Nephron (organoid): ENCODE measurements around the gene HDAC4.

Source experiments
- H3K27ac Mint-ChIP-seq, 3 experiments: 2 replicates each; pipeline ENCODE4 v1.8.0; 2020; ENCODE audit warnings: mixed read lengths in 3 of 3, mild to moderate bottlenecking in 2 of 3, moderate library complexity in 1 of 3
- H3K27me3 Mint-ChIP-seq: 2 replicates; pipeline ENCODE4 v1.8.0; 2021; ENCODE audit warnings: low read depth, mild to moderate bottlenecking, moderate library complexity, mixed read lengths
- H3K36me3 Mint-ChIP-seq: 2 replicates; pipeline ENCODE4 v1.8.0; 2020; ENCODE audit warnings: low read depth, mixed read lengths
- H3K4me1 Mint-ChIP-seq: 2 replicates; pipeline ENCODE4 v1.8.0; 2020; ENCODE audit warnings: mixed read lengths
- H3K4me3 Mint-ChIP-seq, 3 experiments: 2 replicates each; pipeline ENCODE4 v1.8.0; 2020; ENCODE audit warnings: mild to moderate bottlenecking in 3 of 3, mixed read lengths in 3 of 3, moderate library complexity in 2 of 3
- H3K9me3 Mint-ChIP-seq: 2 replicates; pipeline ENCODE4 v1.8.0; 2020; ENCODE audit warnings: mixed read lengths
- CTCF ChIP-seq, 3 experiments: fragments of 200-600 bp; sonication (generic); IDR thresholded peaks; one replicate each; pipeline ENCODE4 v1.5.0; 2021; ENCODE audit warnings: antibody characterized with exemption in 3 of 3; ENCODE audit not compliant: unreplicated experiment in 3 of 3

HDAC4 gene

GRCh38 chr2:239003624-239004273, 397.1 kb downstream of the HDAC4 start:
- Mint-ChIP-seq H3K4me1 (peaks cover 58% of the 10 kb centered on the region), H3K27ac (peak overlapping the region; percentile 94 to 100 (median 99)), H3K27me3 (peaks cover 67% of the 10 kb centered on the region), H3K4me3 (peak overlapping the region in 1 of 3 experiments; percentile 56), H3K9me3 (peaks cover 22% of the 10 kb centered on the region), H3K36me3 (peaks cover 13% of the 10 kb centered on the region)
- TF ChIP-seq CTCF (IDR thresholded peaks at IDR 0.05; ENCODE audit: unreplicated experiment in 3 of 3) = no peak

GRCh38 chr2:239002954-239003623, 397.7 kb downstream of the HDAC4 start:
- peaks cover 20% of the 10 kb centered on the region for H3K9me3 Mint-ChIP-seq
- H3K4me1 Mint-ChIP-seq = peaks cover 62% of the 10 kb centered on the region
- H3K27ac Mint-ChIP-seq = peak overlapping the region; percentile 94 to 100 (median 99)
- H3K27me3 Mint-ChIP-seq = peaks cover 67% of the 10 kb centered on the region
- peaks cover 13% of the 10 kb centered on the region for H3K36me3 Mint-ChIP-seq
- H3K4me3 Mint-ChIP-seq = peak overlapping the region in 2 of 3 experiments; percentile 29 to 56
- TF ChIP-seq CTCF (IDR thresholded peaks at IDR 0.05; ENCODE audit: unreplicated experiment in 3 of 3) = no peak

GRCh38 chr2:239002591-239002953, 398.2 kb downstream of the HDAC4 start:
- Mint-ChIP-seq H3K27ac (peak overlapping the region; percentile 94 to 100 (median 99)), H3K36me3 (peaks cover 13% of the 10 kb centered on the region), H3K4me1 (peaks cover 65% of the 10 kb centered on the region), H3K27me3 (peaks cover 66% of the 10 kb centered on the region), H3K4me3 (peak overlapping the region in 2 of 3 experiments; percentile 29 to 56), H3K9me3 (peaks cover 18% of the 10 kb centered on the region)
- TF ChIP-seq CTCF (IDR thresholded peaks at IDR 0.05; ENCODE audit: unreplicated experiment in 3 of 3) = no peak

GRCh38 chr2:239001794-239002193, 399.0 kb downstream of the HDAC4 start:
- H3K9me3 Mint-ChIP-seq = peaks cover 18% of the 10 kb centered on the region
- H3K4me1 Mint-ChIP-seq = peaks cover 73% of the 10 kb centered on the region
- TF ChIP-seq CTCF (IDR thresholded peaks at IDR 0.05; ENCODE audit: unreplicated experiment in 3 of 3) = no peak
- H3K4me3 Mint-ChIP-seq = peak overlapping the region in 1 of 3 experiments; percentile 13
- H3K27me3 Mint-ChIP-seq = peaks cover 62% of the 10 kb centered on the region
- peak overlapping the region; percentile 94 to 100 (median 99) for H3K27ac Mint-ChIP-seq
- peaks cover 13% of the 10 kb centered on the region for H3K36me3 Mint-ChIP-seq

- Mint-ChIP-seq H3K36me3 (peaks cover 13% of the 10 kb centered on the region), H3K27me3 (peaks cover 49% of the 10 kb centered on the region), H3K4me1 (peaks cover 65% of the 10 kb centered on the region), H3K4me3 (no peak overlapping the region), H3K9me3 (peaks cover 18% of the 10 kb centered on the region), H3K27ac (no peak overlapping the region)
- no peak for TF ChIP-seq CTCF (IDR thresholded peaks at IDR 0.05; ENCODE audit: unreplicated experiment in 3 of 3)
These were observed 400.2 kb downstream of the HDAC4 start for GRCh38 chr2:239000500-239001073.
